ENCODE measurements around the gene ENTREP3.

- TF ChIP-seq CTCF (IDR thresholded peaks at IDR 0.05; ENCODE audit: low read depth, low read length, poor library complexity, severe bottlenecking), result no peak
- no peak for TF ChIP-seq EZH2phosphoT487 (IDR thresholded peaks at IDR 0.05; ENCODE audit: borderline replicate concordance, low read length)
Measured at GRCh38 chr1:155223047-155223446, 32.2 kb downstream of the ENTREP3 start.

Measured in DOHH2 (cell line).